ENCODE results near the gene DHRS7. TPM values are rescaled to one million over a fixed set of nuclear protein-coding genes. Genes with fewer than 3 reads are reported as not detected.

DHRS7 gene
- total and polyA plus RNA-seq, 9 of the 15 experiments (the other 6 are each of a cell fraction or from before 2014, with no cell fraction given), result 10.2 to 20.1 (median 15.7) TPM

DNA sequence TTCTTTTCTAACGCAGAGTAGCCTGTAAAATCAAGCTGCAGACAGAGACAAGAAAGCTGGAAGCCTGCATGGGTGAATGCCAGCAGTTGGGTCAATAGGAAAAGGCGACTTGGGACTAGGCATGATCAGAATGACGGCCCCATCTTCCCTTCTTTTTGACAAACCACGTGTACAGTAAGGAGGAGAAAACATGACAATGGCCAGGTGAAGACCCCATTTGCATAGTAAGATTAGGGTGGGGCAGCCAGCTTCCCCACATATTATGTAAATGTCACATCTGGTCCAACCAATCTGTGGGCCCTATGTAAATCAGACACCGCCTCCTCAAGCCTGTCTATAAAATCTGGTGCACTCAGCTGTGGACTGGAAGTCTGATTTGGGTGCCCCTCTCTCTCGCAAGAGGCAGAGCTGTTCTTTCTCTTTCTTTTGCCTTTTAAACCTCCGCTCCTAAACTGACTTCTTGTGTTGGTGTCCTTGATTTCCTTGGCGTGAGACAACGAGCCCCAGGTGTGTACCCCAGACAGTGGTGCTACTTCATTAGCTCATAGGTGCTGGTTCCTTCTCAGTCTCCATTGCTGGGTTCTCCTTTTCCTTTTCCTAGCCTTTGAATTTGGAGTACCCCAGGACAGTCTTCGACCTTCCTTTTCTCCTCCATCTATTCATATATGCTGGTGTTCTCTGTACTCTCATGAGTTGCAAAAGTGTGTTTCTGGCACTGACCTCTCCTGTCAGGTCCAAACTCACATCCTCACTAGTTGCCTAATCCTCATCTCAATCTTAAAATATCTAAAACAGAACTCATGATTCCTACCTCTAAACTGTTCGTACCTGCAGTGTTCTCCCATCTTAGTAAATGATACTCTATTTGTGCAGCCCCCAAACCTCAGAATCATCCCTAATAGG, 9.4 kb upstream of the DHRS7 start:
- DNase-seq (ENCODE audit: extremely low read depth in 1 of 4, low spot score in 3 of 4) (peak in 1 of 4 experiments; percentile 40), FAIRE-seq (no peak), ATAC-seq (peak; percentile 60; the same call in 2 of the 3 replicates)
- Histone ChIP-seq H3K4me3 (no peak overlapping the region), H3K27ac (ENCODE audit: extremely low read depth, low read depth, low read length) (no peak overlapping the region), H3K9me1 (ENCODE audit: control insufficient read depth, insufficient read depth, low read length) (no peaks in the 10 kb centered on the region), H3K4me1 (replicated peaks in 1 of 2; ENCODE audit: control insufficient read depth in 2 of 2, insufficient read depth in 2 of 2, low read length in 2 of 2) (no peaks in the 10 kb centered on the region), H3K9me3 (replicated peaks; ENCODE audit: control insufficient read depth, insufficient read depth, low read depth, low read length) (no peaks in the 10 kb centered on the region), H3K79me2 (ENCODE audit: control insufficient read depth, insufficient read depth, low read length) (no peaks in the 10 kb centered on the region), H3K4me2 (ENCODE audit: insufficient read depth, low read length) (no peak overlapping the region), H2AFZ (ENCODE audit: low read depth, low read length) (no peak overlapping the region), H3K27me3 (ENCODE audit: control insufficient read depth in 2 of 2, insufficient read depth in 2 of 2, low read length in 2 of 2) (no peaks in the 10 kb centered on the region), H4K20me1 (replicated peaks; ENCODE audit: control insufficient read depth, insufficient read depth, low read length) (no peaks in the 10 kb centered on the region), H3K9ac (ENCODE audit: insufficient read depth in 1 of 2, low read depth in 2 of 2, low read length in 2 of 2) (no peak overlapping the region), H3K36me3 (ENCODE audit: control insufficient read depth, insufficient read depth, low read length) (no peaks in the 10 kb centered on the region)
- TF ChIP-seq SETDB1 (IDR thresholded peaks at IDR 0.05; ENCODE audit: low read length) (no peak), GTF2F1 (IDR thresholded peaks at IDR 0.05; ENCODE audit: low read depth, low read length) (no peak), ZNF668 (CRISPR knock-in tag; IDR thresholded peaks at IDR 0.05) (no peak), RHOXF2B (CRISPR knock-in tag; conservative IDR thresholded peaks at IDR 0.05) (no peak)
- BruUV-seq (replicated peaks), result no TSS peak
- in situ Hi-C loops (cut with MboI), result no loop called here
- WGBS (ENCODE audit: insufficient coverage, low coverage, missing lambda C conversion rate), result 0% methylated on average over 5 of the region's 11 CpGs
- CTCF ChIA-PET (ENCODE audit: low intra/inter-chr PET ratio), result no interaction called here
- intact Hi-C loops (cut with micrococcal nuclease), result no loop called here
- POLR2A ChIA-PET, result interaction anchor here (0.6 to 1.6 kb wide), 3 partner anchors 9 to 400 kb away, joined by 3 to 4 read pairs (median 3); partner anchors contain the start of gene DHRS7

DNA sequence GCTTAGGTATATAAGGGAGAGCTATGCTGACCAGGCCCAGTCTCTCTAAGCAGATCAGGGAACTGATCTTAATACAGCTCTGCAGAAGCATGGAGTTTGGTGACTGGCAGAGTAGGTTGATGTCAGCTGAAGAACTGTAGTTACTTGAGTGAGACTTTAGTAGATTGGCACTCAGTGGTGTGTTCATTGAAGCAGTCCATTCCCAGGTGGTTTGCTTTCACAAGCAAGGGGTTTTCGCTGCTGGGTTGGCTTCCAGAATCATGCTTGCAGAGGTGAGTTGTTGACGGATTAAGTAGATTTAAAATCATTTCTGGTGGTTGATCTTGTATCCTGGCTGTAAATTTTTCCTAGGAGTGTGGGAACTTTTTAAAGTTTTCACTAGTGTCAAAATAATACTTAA, 6.5 kb upstream of the DHRS7 start:
- no peaks in the 10 kb centered on the region for H4K20me1 ChIP-seq (replicated peaks; ENCODE audit: control insufficient read depth, insufficient read depth, low read length)
- H3K9me3 ChIP-seq (replicated peaks; ENCODE audit: control insufficient read depth, insufficient read depth, low read depth, low read length), result no peaks in the 10 kb centered on the region
- ChIA-PET POLR2A (no interaction called here), CTCF (ENCODE audit: low intra/inter-chr PET ratio) (no interaction called here)
- no peaks in the 10 kb centered on the region for H3K36me3 ChIP-seq (ENCODE audit: control insufficient read depth, insufficient read depth, low read length)
- WGBS (ENCODE audit: insufficient coverage, low coverage, missing lambda C conversion rate), result 20% methylated on average over 2 of the region's 2 CpGs
- no peak overlapping the region for H3K4me2 ChIP-seq (ENCODE audit: insufficient read depth, low read length)
- no peak overlapping the region for H2AFZ ChIP-seq (ENCODE audit: low read depth, low read length)
- no peak overlapping the region for H3K4me3 ChIP-seq
- FAIRE-seq (no peak), ATAC-seq (no peak), DNase-seq (ENCODE audit: extremely low read depth in 1 of 4, low spot score in 3 of 4) (no peak)
- intact Hi-C loops (cut with micrococcal nuclease), result no loop called here
- H3K79me2 ChIP-seq (ENCODE audit: control insufficient read depth, insufficient read depth, low read length), result no peaks in the 10 kb centered on the region
- no TSS peak for BruUV-seq (replicated peaks)
- H3K27me3 ChIP-seq (ENCODE audit: control insufficient read depth in 2 of 2, insufficient read depth in 2 of 2, low read length in 2 of 2), result no peaks in the 10 kb centered on the region
- H3K4me1 ChIP-seq (replicated peaks in 1 of 2; ENCODE audit: control insufficient read depth in 2 of 2, insufficient read depth in 2 of 2, low read length in 2 of 2), result no peaks in the 10 kb centered on the region
- no peak overlapping the region for H3K27ac ChIP-seq (ENCODE audit: extremely low read depth, low read depth, low read length)
- in situ Hi-C loops (cut with MboI), result no loop called here
- H3K9ac ChIP-seq (ENCODE audit: insufficient read depth in 1 of 2, low read depth in 2 of 2, low read length in 2 of 2), result no peak overlapping the region
- H3K9me1 ChIP-seq (ENCODE audit: control insufficient read depth, insufficient read depth, low read length), result no peaks in the 10 kb centered on the region
- TF ChIP-seq PHF20 (IDR thresholded peaks at IDR 0.05; ENCODE audit: partially characterized antibody) (no peak), JUNB (CRISPR knock-in tag; conservative IDR thresholded peaks at IDR 0.05) (no peak), CHD4 (IDR thresholded peaks at IDR 0.05; ENCODE audit: insufficient read depth, insufficient replicate concordance, low read depth, low read length, poor library complexity, severe bottlenecking) (no peak), ZNF347 (CRISPR knock-in tag; IDR thresholded peaks at IDR 0.05; ENCODE audit: low read depth) (no peak), E2F3 (CRISPR knock-in tag; IDR thresholded peaks at IDR 0.05) (no peak)
- TF ChIP-seq, protein P1, sequence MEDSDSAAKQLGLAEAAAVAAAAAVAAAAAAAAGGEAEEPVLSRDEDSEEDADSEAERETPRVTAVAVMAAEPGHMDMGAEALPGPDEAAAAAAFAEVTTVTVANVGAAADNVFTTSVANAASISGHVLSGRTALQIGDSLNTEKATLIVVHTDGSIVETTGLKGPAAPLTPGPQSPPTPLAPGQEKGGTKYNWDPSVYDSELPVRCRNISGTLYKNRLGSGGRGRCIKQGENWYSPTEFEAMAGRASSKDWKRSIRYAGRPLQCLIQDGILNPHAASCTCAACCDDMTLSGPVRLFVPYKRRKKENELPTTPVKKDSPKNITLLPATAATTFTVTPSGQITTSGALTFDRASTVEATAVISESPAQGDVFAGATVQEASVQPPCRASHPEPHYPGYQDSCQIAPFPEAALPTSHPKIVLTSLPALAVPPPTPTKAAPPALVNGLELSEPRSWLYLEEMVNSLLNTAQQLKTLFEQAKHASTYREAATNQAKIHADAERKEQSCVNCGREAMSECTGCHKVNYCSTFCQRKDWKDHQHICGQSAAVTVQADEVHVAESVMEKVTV (CRISPR knock-in tag; IDR thresholded peaks at IDR 0.05), result no peak
